Liver (tissue), 5 donors: ENCODE data around the gene ANKRD42. TPM values are rescaled to one million over a fixed set of nuclear protein-coding genes. Genes with fewer than 3 reads are reported as not detected.

ENCODE experiments used
- polyA plus RNA-seq, 2 donors: library from polyadenylated mRNA; stranded (reverse) in 1 of 2; unstranded in 1 of 2; fragments of 200-250 nt in 1 of 2; fragments of >200 nt in 1 of 2; fragmentation: Nextera tagmentation in 1 of 2; extraction: Ambion mirVana in 1 of 2; gene quantifications; one replicate each; pipeline versions ENCODE4 v1.2.1 to v1.2.3, GENCODE V29; 2013 to 2015
- small RNA-seq: library from RNA; depleted of rRNA; stranded (forward); fragments of <200 nt; gene quantifications from one replicate; pipeline ENCODE3, GENCODE V24; 2014
- total RNA-seq, 2 donors: library from RNA; depleted of rRNA; stranded (reverse); fragments of >200 nt; gene quantifications; one replicate each; pipeline ENCODE4 v1.2.3, GENCODE V29; 2014
- donor health status: healthy.
- donor health status: healthy.
- donor health status: healthy.

Gene ANKRD42
- total and polyA plus RNA-seq, 4 donors, result 2.0 to 4.9 (median 2.4) TPM

Small RNA genes lying within 50 kb of the gene (small RNA-seq; reads per million reads assigned to genes)
- not detected for gene AP000873.5

Other genes starting within 250 kb of the ANKRD42 start
- 1 to 10 TPM; 3.1 to 5.4 TPM for gene RAB30, start 121.8 kb upstream of the ANKRD42 start, total RNA-seq
- 1 to 10 TPM; 2.4 to 3.3 TPM for gene RAB30, start 121.8 kb upstream of the ANKRD42 start, polyA plus RNA-seq
- 10 to 100 TPM; 30.3 to 39.7 TPM for gene PCF11, start 36.6 kb upstream of the ANKRD42 start, total RNA-seq
- gene PCF11, start 36.6 kb upstream of the ANKRD42 start, polyA plus RNA-seq, result 1 to 10 TPM; 5.9 to 7.8 TPM
- gene CCDC90B, start 92.7 kb downstream of the ANKRD42 start, total RNA-seq, result 10 to 100 TPM; 20.7 to 35.6 TPM
- 10 to 100 TPM; 18.8 to 40.5 TPM for gene CCDC90B, start 92.7 kb downstream of the ANKRD42 start, polyA plus RNA-seq